OCI-LY1 (cell line): ENCODE measurements around the gene TIAM1.

Experiments
- H2AFZ ChIP-seq: fragments of 200-600 bp; sonication (generic), shearing (Covaris generic); 2 replicates; pipeline ENCODE4 v1.6.0; 2014; ENCODE audit warnings: antibody characterized with exemption, mild to moderate bottlenecking, low read length
- H3F3A ChIP-seq: fragments of 200-600 bp; sonication (generic), shearing (Covaris generic); 2 replicates; pipeline ENCODE4 v1.6.0; 2014; ENCODE audit warnings: mild to moderate bottlenecking, antibody characterized with exemption, low read length, moderate library complexity; ENCODE audit not compliant: insufficient read depth
- H3K27ac ChIP-seq: fragments of 200-600 bp; sonication (generic); 2 replicates; pipeline ENCODE4 v1.5.1; 2014; ENCODE audit warnings: low read length, mixed run types, mild to moderate bottlenecking, low read depth; ENCODE audit not compliant: poor library complexity, severe bottlenecking
- H3K27me3 ChIP-seq: fragments of 200-600 bp; sonication (generic); 2 replicates; pipeline ENCODE4 v1.6.0; 2014; ENCODE audit warnings: antibody characterized with exemption, mild to moderate bottlenecking, low read length, moderate library complexity; ENCODE audit not compliant: insufficient read depth
- H3K36me3 ChIP-seq: fragments of 200-600 bp; sonication (generic); 2 replicates; pipeline ENCODE4 v1.6.1; 2014; ENCODE audit warnings: mild to moderate bottlenecking, antibody characterized with exemption, low read length, moderate library complexity, mixed read lengths; ENCODE audit not compliant: insufficient read depth
- H3K4me1 ChIP-seq: fragments of 200-600 bp; sonication (generic); 2 replicates; pipeline ENCODE4 v1.5.1; 2014; ENCODE audit warnings: mild to moderate bottlenecking, low read length, moderate library complexity; ENCODE audit not compliant: insufficient read depth, severe bottlenecking
- H3K4me2 ChIP-seq: fragments of 200-600 bp; sonication (generic), shearing (Covaris generic); 2 replicates; pipeline ENCODE4 v1.6.1; 2014; ENCODE audit warnings: low read length
- H3K4me3 ChIP-seq: fragments of 200-600 bp; sonication (generic); 2 replicates; pipeline ENCODE4 v1.5.1; 2014; ENCODE audit warnings: low read length, low read depth, mild to moderate bottlenecking, mixed read lengths; ENCODE audit not compliant: poor library complexity, severe bottlenecking
- H3K79me2 ChIP-seq: fragments of 200-600 bp; shearing (Covaris generic); 2 replicates; pipeline ENCODE4 v1.6.1; 2016; ENCODE audit warnings: mixed run types, low read length, mixed read lengths; ENCODE audit not compliant: insufficient read depth
- H3K9ac ChIP-seq: fragments of 200-600 bp; sonication (generic), shearing (Covaris generic); 2 replicates; pipeline ENCODE4 v1.6.1; 2014; ENCODE audit warnings: mild to moderate bottlenecking, low read length, mixed read lengths
- H3K9me2 ChIP-seq: fragments of 200-600 bp; sonication (generic), shearing (Covaris generic); 2 replicates; pipeline ENCODE4 v1.6.1; 2014; ENCODE audit warnings: low read depth, mild to moderate bottlenecking, low read length, mixed read lengths
- H3K9me3 ChIP-seq: fragments of 200-600 bp; shearing (Covaris generic); 2 replicates; pipeline ENCODE4 v1.6.1; 2014; ENCODE audit warnings: low read length, mixed read lengths
- H4K20me1 ChIP-seq: fragments of 200-600 bp; sonication (generic), shearing (Covaris generic); 2 replicates; pipeline ENCODE4 v1.6.0; 2016; ENCODE audit warnings: mild to moderate bottlenecking, low read length; ENCODE audit not compliant: insufficient read depth
- CTCF ChIP-seq: fragments of 200-600 bp; sonication (generic), shearing (Covaris generic); IDR thresholded peaks from 2 replicates; pipeline ENCODE4 v1.5.1; 2017; ENCODE audit warnings: mild to moderate bottlenecking, antibody characterized with exemption, low read length, moderate library complexity, mixed read lengths
- EZH2 ChIP-seq: fragments of 200-600 bp; sonication (generic), shearing (Covaris generic); IDR thresholded peaks from 2 replicates; pipeline ENCODE4 v1.8.0; 2017; ENCODE audit warnings: borderline replicate concordance, mixed run types, mild to moderate bottlenecking, antibody characterized with exemption, low read length, moderate library complexity, mixed read lengths

Gene TIAM1

GRCh38 chr21:31284797-31285397 is 59.2 kb downstream of the TIAM1 start:
- Histone ChIP-seq H3K4me1 (no peaks in the 10 kb centered on the region), H3K4me2 (no peak overlapping the region), H3K27me3 (no peaks in the 10 kb centered on the region), H3K79me2 (no peaks in the 10 kb centered on the region), H2AFZ (no peak overlapping the region), H3K9ac (no peak overlapping the region), H3K36me3 (no peaks in the 10 kb centered on the region), H3K27ac (no peak overlapping the region), H4K20me1 (no peaks in the 10 kb centered on the region), H3K9me2 (no peaks in the 10 kb centered on the region), H3K4me3 (no peak overlapping the region), H3K9me3 (no peaks in the 10 kb centered on the region), H3F3A (no peaks in the 10 kb centered on the region)
- no peak for TF ChIP-seq CTCF
- TF ChIP-seq EZH2: no peak

- no peaks in the 10 kb centered on the region for H3K9me2 ChIP-seq
- H3K4me1 ChIP-seq: no peaks in the 10 kb centered on the region
- no peaks in the 10 kb centered on the region for H3F3A ChIP-seq
- no peaks in the 10 kb centered on the region for H4K20me1 ChIP-seq
- no peaks in the 10 kb centered on the region for H3K36me3 ChIP-seq
- no peaks in the 10 kb centered on the region for H3K9me3 ChIP-seq
- no peaks in the 10 kb centered on the region for H3K79me2 ChIP-seq
- TF ChIP-seq EZH2 (no peak), CTCF (no peak)
- H2AFZ ChIP-seq: no peak overlapping the region
- no peaks in the 10 kb centered on the region for H3K27me3 ChIP-seq
- no peak overlapping the region for H3K9ac ChIP-seq
- no peak overlapping the region for H3K27ac ChIP-seq
- H3K4me3 ChIP-seq: no peak overlapping the region
- H3K4me2 ChIP-seq: no peak overlapping the region
Measured at GRCh38 chr21:31283025-31283424, 61.0 kb downstream of the TIAM1 start.

- Histone ChIP-seq H4K20me1 (no peaks in the 10 kb centered on the region), H3K9me2 (no peaks in the 10 kb centered on the region), H3K79me2 (no peaks in the 10 kb centered on the region), H3K4me1 (no peaks in the 10 kb centered on the region), H3K9me3 (no peaks in the 10 kb centered on the region), H3K27me3 (no peaks in the 10 kb centered on the region), H3K27ac (no peak overlapping the region), H3F3A (no peaks in the 10 kb centered on the region), H3K4me2 (no peak overlapping the region), H3K4me3 (no peak overlapping the region), H2AFZ (no peak overlapping the region), H3K36me3 (no peaks in the 10 kb centered on the region), H3K9ac (no peak overlapping the region)
- TF ChIP-seq EZH2 (no peak), CTCF (no peak)
Measured at GRCh38 chr21:31282095-31282709, 61.9 kb downstream of the TIAM1 start.
